ENCODE data around the gene CELF6.

Gene CELF6

DNA sequence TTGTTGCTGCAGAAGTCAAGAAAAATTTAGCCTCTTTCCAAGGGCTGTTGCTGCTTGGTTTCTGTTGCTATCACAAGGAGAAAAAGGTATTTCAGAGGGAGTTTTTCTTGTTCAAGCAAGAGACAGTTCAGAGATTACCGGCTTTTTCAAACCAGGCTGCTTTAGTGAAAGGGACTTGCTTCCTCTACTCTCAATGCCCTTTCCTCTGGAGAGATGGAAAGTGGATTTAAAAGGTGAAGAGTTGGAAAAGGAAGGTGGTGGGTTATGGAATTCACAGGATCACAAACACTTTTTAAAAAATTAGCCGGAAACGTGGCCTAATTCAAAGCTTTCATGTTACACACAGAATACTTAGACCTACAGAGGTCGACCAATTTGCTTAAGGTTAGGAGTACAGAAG, 48.7 kb downstream of the CELF6 start:
- FAIRE-seq, result no peak

DNA sequence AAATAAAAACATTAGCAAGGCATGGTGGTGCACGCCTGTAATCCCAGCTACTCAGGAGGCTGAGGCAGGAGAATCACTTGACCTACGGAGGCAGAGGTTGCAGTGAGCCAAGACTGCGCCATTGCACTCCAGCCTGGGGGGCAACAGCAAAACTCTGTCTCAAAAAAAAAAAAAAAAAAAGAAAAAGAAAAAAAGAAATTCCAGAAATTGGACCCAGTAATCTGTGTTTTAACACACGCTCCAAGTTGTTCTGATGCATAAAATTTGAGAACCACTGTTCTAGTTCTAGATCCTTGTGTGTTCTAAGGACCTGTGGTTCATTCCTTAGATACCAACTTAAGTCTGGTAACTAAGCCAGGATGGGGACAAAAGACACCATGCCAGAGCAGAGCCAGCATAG, 50.2 kb downstream of the CELF6 start:
- no peak for FAIRE-seq

DNA sequence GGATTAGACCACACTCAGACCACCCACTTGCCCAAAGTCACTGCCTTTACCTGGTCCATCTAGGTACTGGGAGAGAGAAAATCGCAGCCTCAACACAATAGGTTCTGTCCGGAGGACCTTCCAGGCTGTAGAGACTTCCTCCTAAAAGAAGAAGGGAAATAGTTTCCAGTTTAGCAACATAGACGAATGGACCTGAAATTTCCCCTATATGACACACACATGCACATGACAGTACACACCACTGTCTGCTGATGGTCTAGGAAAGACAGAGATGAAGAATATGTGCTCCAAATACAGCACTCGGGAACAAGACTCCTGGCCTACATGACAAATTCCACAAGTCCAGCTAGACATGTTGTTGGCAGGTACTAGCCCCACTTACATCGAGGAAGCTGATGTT, 54.9 kb downstream of the CELF6 start:
- no peak for FAIRE-seq

DNA sequence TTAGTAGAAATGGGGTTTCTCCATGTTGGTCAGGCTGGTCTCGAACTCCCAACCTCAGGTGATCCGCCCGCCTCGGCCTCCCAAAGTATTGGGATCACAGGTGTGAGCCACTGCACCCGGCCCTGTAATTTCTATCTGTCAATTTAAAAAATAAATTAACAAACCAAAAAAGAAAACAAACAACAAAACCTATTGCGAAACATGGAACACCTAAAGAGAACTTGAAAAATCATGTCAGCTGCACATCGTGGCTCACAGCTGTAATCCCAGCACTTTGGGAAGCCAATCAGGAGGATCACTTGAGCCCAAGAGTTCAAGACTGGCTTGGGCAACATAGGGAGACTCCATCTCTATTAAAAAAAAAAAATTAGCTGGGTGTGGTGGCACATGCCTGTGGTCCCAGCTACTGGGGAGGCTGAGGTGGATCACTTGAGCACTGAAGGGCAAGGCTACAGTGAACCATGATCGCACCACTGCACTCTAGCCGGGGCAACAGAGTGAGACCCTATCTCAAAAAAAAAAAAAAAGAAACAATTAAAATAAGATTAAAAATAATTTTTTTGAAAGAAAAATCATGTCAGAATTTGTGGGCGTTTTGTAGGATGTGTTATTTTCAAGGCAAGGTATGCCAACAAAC, 67.2 kb downstream of the CELF6 start:
- FAIRE-seq, result no peak

DNA sequence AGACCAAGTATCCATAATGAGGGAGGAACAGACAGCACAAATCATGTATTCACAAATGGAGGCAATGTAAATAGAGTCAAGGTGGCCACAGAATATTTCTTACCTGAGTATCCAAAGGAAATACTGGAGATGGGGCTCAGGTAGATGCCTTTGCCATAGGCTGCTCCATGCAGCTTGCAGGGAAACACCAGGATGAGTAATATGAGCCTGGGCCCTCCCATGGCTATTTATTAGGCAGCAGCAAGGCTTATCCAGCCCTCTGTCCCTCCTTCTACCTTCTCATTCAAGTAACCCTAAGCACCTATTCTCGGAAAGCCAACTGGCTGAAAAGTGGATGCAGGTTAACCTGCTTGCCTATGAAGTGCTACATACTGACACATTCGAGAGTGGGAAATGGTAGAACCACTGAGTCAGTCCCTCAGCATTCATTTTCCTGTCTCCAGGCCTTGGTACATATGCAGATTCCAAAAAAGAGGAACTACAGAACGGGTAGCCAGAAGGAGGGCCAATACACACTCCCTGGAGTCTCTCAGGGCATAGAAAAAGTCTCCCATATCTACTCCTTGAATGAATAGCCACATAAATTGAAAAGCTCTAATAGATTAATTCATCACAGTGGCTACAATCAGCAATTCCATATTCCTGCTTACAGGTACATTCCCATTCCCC, 70.7 kb downstream of the CELF6 start:
- no peak for FAIRE-seq

DNA sequence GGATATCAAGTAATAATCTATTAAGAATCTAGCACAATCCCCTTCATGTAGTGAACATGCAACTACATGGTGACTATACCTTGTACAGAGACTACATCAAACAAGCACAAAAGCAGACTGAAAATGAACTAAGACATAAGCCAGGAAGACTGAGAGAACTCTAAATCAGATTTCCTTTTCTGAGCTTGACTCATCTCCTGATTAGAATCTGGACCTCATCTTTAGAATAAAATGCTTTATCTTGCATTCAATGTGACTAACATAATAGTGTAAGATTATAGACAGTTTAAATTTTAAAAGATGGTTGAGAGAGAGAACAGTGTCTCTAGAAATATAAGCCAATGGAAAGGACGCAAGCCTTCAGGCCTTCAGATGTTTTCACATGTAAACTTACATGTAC, 71.4 kb downstream of the CELF6 start:
- no peak for FAIRE-seq

DNA sequence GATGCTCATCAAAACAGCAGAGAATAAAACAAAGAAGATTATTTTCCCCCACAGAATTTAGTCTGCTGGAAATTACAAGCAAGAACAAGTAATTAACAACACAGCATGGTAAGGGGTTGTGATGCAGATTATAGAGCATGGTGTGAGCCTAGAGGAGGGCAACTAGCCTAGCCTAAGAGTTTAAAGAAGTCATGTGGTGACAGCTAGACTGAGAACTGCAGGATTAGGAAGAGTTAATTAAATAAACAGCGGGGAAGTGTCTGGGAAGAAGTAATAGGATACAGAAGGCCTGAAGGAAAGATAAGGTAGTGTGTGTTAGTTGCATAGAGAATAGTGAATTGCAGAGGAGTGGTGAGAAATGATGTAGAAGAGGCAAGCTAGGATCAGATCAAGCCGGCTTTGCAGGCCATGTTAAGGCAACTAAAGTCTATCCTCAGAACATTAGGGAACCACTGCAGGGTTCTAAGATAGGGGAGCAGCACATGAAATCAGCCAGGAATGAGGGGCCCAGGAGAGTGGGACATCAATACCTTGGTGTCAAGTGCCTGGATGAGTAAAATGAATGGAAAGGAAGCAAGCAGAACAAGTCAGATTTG, 77.1 kb downstream of the CELF6 start:
- no peak for FAIRE-seq

DNA sequence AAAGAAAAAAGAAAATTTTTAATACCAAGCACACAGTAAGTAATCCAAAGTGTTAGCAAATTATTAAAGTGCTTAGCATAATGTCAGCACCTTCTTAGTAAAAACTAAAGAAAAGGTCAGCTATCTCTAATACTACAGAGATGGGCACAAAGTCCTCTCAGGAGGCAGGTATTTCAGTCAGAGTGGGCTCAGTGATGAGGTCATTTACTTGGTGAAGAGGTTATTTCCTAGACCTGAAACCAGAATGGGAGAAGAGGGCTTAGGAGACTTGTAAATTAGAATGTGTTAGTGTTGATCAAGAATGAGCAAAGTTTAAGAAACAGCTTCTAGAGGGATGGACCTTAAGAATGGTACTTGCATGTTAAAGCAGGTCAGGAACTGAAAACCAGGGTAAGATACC, 80.3 kb downstream of the CELF6 start:
- FAIRE-seq, result no peak

DNA sequence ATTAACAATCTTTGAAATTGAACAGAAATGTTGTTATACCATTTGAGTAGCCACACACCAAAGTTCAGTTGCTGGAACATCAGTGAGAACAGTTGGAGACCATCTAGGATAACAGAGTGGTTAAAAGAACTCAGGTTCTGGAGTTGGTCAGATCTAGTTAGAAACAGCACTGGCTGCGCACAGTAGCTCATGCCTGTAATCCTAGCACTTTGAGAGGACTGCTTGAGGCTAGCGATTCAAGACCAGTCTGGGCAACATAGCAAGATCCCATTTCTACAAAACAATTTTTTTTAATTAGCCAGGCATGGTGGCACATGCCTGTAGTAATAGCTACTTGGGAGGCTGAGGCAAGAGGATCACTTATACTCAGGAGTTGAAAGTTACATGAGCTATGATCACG, 81.4 kb downstream of the CELF6 start:
- no peak for FAIRE-seq

DNA sequence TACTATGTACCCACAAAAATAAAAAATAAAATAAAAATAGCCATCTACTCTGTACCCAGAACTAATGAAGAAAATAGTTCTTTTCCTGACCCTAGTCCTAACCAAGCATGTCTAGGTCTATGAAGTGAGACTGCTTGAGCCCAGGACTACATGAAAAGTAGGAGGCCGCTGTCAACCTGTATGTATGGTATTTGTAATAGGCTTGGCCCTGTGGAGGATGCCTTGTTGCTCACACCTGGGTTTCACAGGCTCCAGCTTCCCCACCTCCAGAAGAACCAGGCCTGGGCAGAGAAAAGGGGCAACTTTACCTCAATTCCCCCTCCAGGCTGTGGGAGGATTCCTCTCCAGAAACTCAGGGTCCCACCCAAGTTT, 82.1 kb downstream of the CELF6 start:
- FAIRE-seq, result no peak

DNA sequence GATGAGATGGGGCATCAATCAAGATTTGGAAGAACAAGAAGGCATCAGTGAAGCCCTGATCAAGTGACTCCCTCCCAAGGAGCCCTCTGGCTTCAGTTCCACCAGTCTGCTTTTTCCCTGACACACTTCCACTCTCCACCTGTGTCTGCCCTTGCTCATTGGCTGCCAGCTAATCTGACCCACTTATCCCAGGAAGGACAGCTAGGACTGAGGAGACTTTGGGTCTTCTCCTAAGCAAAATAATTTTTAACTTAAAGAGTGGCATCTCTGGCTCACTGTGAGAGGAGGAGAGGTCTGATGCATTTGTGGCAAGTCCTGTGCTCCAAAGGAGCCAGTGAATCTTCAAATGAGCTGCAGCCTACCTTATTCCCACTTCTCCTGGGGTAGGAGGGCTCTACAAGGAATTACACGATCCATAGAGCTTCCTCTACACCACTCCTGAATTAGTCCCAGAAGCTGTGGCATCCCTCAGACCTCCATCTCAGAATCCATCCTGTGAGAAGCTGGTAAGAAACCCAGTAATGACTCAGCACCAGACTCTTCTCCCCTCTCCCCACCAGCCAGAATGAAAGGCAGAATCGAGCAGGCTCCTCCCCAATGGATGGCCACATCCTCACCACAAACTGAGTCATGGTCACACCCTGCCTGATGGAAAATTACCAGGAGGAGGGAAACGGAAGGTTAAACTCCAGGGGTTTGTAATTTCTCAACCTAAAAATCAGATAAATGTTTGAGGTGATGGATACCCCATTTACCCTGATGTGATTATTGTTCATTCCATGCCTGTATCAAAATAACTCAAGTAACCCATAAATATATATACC, 82.7 kb downstream of the CELF6 start:
- no peak for FAIRE-seq

DNA sequence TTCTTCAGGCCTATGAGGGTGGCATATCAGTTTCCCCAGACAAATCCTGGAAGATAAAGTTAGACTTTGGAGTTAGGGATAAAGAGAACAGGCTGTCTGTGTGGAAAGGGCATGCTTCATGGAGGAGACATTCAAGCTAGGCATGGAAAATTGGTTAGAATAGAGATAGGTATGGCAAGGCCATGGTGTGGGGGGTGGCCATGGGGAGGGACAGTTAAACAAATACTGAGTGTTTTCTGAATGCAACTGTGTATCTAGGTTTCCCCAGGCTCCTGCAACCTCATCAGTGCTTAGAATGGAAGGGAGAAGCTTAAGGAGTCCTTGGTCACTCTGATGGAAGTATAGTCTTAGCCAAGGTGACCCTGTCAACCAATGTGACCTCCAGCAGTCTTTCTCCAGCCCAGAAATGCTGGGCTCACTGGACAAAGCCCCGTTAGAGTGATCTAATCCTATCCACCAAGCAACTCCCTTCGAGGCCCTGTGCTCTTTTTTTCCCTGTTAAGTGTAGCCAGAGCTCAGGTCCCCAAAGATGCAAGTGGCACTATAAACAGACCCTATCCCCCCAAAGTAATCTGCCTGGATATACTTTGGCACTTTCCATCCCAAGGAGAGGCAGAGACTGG, 83.5 kb downstream of the CELF6 start:
- FAIRE-seq, result no peak

DNA sequence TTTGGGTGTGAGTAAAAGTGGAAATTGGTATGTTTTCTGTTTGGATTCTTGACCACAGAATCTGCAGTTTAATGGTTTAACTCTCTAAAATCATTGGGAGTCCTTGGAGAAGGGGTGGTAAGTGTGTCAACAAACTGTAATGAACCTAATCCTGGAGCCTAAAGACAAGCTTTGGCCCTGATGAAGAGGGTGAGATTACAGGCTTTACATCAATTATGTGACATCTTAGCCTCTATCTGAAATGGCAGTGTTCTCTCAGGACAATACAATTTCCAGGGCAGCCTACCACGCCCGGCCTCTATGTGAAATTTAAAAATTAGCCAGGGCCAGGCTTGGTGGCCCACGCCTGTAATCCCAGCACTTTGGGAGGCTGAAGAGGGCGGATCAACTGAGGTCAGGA, 84.7 kb downstream of the CELF6 start:
- no peak for FAIRE-seq

All from A204.1 (cell line).